ENCODE data around the gene DIDO1.

Gene DIDO1

GRCh38 chr20:62882426-62882825 is 43.9 kb downstream of the DIDO1 start:
- 0 out of 2 replicates have a peak, but pooled peaks cover 5% of the 10 kb centered on the region for H3K79me2 ChIP-seq (ENCODE audit: low read length)
- H4K20me1 ChIP-seq (ENCODE audit: insufficient read depth, low read length) = no peaks in the 10 kb centered on the region
- no peak overlapping the region for H3K4me3 ChIP-seq (ENCODE audit: low read length)
- peaks cover 45% of the 10 kb centered on the region for H3K36me3 ChIP-seq (replicated peaks; ENCODE audit: low read depth, low read length)
- no peak overlapping the region for H3K4me2 ChIP-seq (ENCODE audit: low read length)
- no peak overlapping the region for H3K27ac ChIP-seq (ENCODE audit: low read length)
- H3K27me3 ChIP-seq (ENCODE audit: low read depth, low read length) = no peaks in the 10 kb centered on the region
- no peak overlapping the region for H2AFZ ChIP-seq (ENCODE audit: low read depth, low read length)
- no peak for TF ChIP-seq CTCF (IDR thresholded peaks at IDR 0.05; ENCODE audit: low read depth, low read length)
- no peak for TF ChIP-seq EZH2phosphoT487 (IDR thresholded peaks at IDR 0.05; ENCODE audit: low read depth)
- H3K9ac ChIP-seq (ENCODE audit: low read length) = no peak overlapping the region
- H3K9me3 ChIP-seq (ENCODE audit: insufficient read depth, low read length) = no peaks in the 10 kb centered on the region
- H3K4me1 ChIP-seq (ENCODE audit: low read length) = peaks cover 35% of the 10 kb centered on the region

DNA sequence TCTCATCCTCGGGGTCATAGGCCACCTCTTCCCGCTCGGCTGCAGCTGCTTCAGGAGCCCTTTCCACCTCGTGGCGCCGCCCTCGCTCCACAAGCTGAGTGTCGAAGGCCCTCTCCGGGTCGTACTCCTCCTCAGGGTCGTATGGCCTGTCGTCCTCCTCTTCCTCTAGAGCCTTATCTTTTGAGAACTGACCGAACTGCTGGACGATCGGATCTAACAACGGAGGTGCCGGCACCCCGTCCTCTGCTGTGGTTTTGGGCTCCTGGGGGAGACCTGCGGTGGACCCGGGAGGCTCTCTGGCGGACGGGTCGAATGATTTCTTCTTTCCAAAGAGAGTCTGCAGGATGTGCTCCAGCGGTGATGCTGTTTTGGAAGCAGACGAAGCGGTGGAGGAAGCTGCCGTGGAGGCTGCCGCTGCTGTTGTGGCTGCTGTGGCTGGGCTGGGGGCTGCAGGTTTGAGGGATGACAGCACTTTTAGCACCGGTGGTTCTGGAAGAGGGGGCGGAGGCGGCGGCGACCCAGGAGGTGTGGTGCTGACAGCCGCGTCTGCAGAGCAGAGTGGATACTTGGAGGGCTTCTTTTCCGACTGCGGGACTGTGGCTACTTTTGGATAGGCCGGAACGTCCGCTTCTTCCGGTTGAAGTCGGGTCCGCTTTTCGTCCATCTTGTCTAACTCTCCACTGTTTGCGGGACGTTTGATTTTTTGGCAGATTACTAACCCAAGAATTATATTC is 44.5 kb downstream of the DIDO1 start:
- no peaks in the 10 kb centered on the region for H3K9me3 ChIP-seq (ENCODE audit: insufficient read depth, low read length)
- peaks cover 29% of the 10 kb centered on the region for H3K4me1 ChIP-seq (ENCODE audit: low read length)
- H3K4me2 ChIP-seq (ENCODE audit: low read length) = no peak overlapping the region
- no peak overlapping the region for H3K4me3 ChIP-seq (ENCODE audit: low read length)
- H3K79me2 ChIP-seq (ENCODE audit: low read length) = 0 out of 2 replicates have a peak, but pooled peaks cover 5% of the 10 kb centered on the region
- TF ChIP-seq CTCF (IDR thresholded peaks at IDR 0.05; ENCODE audit: low read depth, low read length) (no peak), EZH2phosphoT487 (IDR thresholded peaks at IDR 0.05; ENCODE audit: low read depth) (no peak)
- peaks cover 39% of the 10 kb centered on the region for H3K36me3 ChIP-seq (replicated peaks; ENCODE audit: low read depth, low read length)
- no peak overlapping the region for H3K27ac ChIP-seq (ENCODE audit: low read length)
- no peaks in the 10 kb centered on the region for H4K20me1 ChIP-seq (ENCODE audit: insufficient read depth, low read length)
- no peak overlapping the region for H3K9ac ChIP-seq (ENCODE audit: low read length)
- no peak overlapping the region for H2AFZ ChIP-seq (ENCODE audit: low read depth, low read length)
- H3K27me3 ChIP-seq (ENCODE audit: low read depth, low read length) = no peaks in the 10 kb centered on the region

DNA sequence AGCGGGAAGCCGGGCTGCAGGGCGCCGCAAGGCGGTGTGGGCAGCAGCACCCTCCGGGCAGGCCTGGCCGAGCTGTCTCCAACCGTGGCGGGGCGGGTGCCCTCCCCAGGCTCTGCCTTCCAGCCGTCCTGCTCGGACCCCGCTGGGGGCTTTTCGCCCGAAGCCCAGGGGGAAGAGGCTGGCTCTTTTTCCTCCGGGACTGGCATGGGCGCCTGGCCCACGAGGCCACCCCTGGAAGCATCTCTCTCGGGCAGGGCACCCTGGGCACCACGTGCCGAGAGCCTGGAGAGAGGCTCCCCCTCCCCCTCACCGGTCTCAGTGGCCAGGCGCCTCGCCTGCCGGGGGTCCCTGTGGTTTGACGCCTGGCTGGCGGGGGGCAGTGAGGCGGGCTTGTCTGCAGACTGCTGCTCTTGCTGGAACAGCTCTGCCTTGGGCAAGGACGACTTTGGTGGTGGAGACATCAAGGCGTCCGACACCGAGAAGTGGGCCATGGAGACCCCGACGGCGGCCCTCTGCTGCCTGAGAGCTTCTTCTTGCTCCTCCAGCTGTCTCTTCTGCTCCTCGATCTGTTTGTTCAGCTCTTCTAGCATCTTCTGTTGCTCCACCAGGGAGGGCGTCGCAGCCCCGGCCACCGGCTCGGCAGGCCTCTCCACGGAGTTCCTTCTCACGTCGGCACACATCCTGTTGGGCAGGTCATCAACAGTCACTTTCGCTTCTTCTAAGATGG is 45.2 kb downstream of the DIDO1 start:
- Histone ChIP-seq H3K27ac (ENCODE audit: low read length) (no peak overlapping the region), H3K36me3 (replicated peaks; ENCODE audit: low read depth, low read length) (peaks cover 31% of the 10 kb centered on the region), H3K27me3 (ENCODE audit: low read depth, low read length) (no peaks in the 10 kb centered on the region), H3K4me1 (ENCODE audit: low read length) (peaks cover 22% of the 10 kb centered on the region), H3K79me2 (ENCODE audit: low read length) (0 out of 2 replicates have a peak, but pooled peaks cover 5% of the 10 kb centered on the region), H3K9ac (ENCODE audit: low read length) (no peak overlapping the region), H2AFZ (ENCODE audit: low read depth, low read length) (no peak overlapping the region), H3K4me2 (ENCODE audit: low read length) (no peak overlapping the region), H3K9me3 (ENCODE audit: insufficient read depth, low read length) (no peaks in the 10 kb centered on the region), H3K4me3 (ENCODE audit: low read length) (no peak overlapping the region), H4K20me1 (ENCODE audit: insufficient read depth, low read length) (no peaks in the 10 kb centered on the region)
- TF ChIP-seq CTCF (IDR thresholded peaks at IDR 0.05; ENCODE audit: low read depth, low read length) (no peak), EZH2phosphoT487 (IDR thresholded peaks at IDR 0.05; ENCODE audit: low read depth) (no peak)
